Myocyte (in vitro differentiated cells): ENCODE measurements around the gene GSG1L. TPM values are rescaled to one million over a fixed set of nuclear protein-coding genes. Genes with fewer than 3 reads are reported as not detected.
A peak's percentile ranks its signal among the peaks of the same experiment; 100 is the strongest.

Experiments
- DNase-seq: peaks from one replicate; pipeline ENCODE4 v3.0.0-alpha.2; 2012; ENCODE audit warnings: low read depth
- total RNA-seq: library from RNA; depleted of rRNA; stranded (reverse); fragments of >200 nt; gene quantifications from 2 replicates; pipeline ENCODE4 v1.2.3, GENCODE V29; 2014

GSG1L gene
- total RNA-seq, 1 donor from 2014 or later = not detected

DNA sequence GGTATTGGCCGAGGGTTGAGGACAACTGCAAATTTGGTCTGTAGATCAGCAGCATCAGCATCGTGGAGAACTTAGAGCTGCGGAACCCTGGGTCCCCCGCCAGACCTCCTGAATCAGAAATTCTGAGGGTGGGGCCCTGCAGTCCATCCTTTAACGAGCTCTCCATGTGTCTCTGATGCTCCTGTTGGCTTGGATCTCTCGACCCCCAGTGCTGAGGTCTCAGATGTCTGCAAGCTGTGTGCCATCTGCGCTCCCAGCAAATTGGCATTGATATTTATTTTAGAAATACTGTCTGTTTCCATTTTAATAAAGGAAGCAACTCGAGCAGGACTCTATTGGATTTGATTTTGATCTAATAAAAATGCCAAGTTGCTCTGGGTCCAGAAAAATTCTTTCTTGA is 263.6 kb downstream of the GSG1L start:
- DNase-seq = no peak

GRCh38 chr16:27798241-27798640 is 265.3 kb downstream of the GSG1L start:
- no peak for DNase-seq

DNA sequence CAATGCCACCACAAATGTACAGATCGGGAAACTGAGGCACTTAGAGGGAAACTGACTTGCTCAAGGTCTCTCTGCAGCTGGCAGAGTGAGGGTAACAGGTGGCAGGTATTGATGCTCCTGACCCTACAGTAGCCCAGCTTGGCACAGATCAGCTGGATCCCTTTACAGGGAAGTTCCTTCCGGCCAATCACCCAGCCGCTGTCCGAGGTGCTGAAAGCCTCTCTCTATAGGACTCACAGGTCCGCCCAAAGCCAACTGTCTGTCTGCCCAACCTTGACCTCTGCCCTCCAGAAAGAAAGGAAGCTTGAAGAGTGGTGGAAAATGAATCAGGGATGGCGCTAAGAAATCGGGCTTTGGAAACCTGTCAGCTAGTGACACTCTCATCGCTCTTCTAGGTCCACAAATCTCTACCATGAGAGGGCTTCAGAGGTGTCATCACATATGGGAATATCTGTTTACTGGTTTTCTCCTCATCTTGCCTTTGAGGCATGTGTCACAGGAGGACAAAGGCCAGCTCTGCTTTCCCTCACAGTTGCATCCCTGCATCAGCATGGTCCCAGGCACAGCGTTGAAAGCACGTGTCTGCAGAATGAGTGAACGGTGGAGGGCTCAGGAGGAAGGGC is 267.4 kb downstream of the GSG1L start:
- DNase-seq = peak; percentile 67

- DNase-seq = no peak
Measured at GRCh38 chr16:27793249-27793622, 270.3 kb downstream of the GSG1L start.

DNA sequence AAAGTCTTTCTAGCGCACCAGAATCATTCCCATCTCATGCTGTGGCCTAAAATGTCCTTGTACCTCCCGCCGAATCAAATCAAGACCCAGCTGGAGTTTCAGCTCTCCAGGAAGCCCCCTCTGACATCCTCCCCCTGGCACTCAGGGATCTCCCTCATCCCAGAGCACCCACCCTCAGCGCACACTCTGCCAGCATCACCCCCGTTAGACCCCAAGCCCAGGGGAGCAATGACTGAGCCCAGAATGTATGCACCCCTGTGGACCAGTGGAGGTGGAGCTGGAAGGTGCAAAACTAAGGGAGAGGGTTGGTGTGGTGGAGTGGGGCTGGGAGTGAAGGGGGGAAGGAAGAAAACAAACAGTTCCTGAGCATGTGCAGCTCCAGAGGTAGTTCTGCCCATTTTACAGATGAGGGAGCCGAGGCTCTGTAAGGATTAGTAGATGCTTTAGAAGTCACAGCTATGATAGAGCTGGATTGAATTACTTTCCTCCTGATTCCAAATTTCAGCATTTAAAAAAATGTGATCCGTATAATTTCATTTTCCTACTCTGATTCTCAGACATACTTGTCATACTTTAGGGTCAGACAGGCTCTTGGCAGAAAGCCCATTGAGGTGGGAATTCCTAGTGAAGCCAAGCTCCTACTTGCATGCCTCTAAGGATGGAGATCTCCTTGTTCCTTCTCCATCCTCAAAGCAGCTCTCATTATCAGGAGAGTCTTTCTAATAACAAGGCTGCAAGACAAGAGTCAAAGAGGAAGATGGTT is 270.8 kb downstream of the GSG1L start:
- no peak for DNase-seq

GRCh38 chr16:27791404-27791719 is 272.2 kb downstream of the GSG1L start:
- no peak for DNase-seq

- DNase-seq = peak; percentile 19
Measured at GRCh38 chr16:27790546-27791403, 272.7 kb downstream of the GSG1L start.

DNA sequence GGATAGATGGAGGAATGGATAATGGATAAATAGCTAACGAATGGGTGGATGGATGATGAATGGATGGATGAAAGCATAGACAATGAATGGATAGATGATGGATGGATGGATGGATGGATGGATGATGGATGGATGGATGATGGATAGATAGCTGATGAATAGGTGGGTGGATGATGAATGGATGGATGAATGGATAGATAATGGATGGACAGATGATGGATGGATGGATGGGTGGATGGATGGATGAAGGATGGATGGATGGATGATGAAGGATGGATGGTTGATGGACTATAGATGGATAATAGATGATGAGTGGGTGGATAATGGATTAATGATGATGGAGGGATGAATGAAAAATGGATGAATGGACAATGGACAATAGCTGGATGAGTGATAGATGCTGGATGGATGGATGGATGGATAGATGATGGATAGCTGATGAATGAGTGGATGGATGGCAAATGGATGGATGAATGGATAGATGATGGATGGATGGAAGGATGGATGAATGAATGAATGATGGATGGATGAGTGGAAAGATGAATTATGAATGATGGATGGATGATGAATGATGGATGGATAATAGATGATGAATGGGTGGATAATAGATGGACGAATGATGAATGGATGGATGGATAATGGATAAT is 273.8 kb downstream of the GSG1L start:
- DNase-seq = no peak

GRCh38 chr16:27789150-27789549 is 274.4 kb downstream of the GSG1L start:
- DNase-seq = no peak

- no peak for DNase-seq
Measured at GRCh38 chr16:27787665-27788064, 275.8 kb downstream of the GSG1L start.

DNA sequence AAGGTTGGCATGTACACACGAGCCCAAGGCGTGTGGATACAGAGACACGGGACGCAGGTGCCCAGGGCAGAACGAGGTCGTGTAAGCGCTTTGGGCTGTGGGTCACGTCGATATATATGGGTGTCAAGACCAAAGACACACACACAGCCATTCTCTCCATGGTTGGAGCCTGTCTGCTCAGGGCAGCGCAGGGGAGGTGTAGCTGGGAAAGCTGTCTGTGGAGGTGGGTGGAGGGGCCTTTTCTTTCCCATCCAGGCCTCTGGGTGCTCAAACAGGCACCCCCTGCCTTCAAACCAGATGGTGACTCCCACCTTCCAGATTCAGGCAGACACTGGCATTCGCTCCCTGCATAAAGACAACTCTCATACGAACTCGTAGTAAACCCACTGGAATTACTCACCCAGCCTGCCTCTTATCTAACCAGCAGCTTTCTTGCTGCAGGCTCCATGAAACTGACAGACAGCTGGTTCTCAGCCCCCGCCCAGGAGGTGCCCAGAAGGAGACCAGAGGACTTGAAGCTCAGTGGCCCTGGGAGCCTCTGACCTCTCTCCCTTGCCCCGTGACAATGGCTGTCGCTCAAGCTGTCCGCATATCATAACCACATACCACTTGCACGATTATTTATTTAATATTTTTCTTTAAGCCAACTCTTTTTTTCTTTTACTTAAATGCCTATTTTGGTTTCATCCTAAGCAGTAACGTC is 276.4 kb downstream of the GSG1L start:
- no peak for DNase-seq

GRCh38 chr16:27786221-27786922 is 277.1 kb downstream of the GSG1L start:
- no peak for DNase-seq

GRCh38 chr16:27785307-27785678 is 278.2 kb downstream of the GSG1L start:
- no peak for DNase-seq

- DNase-seq = no peak
Measured at GRCh38 chr16:27784351-27785306, 278.9 kb downstream of the GSG1L start.

DNA sequence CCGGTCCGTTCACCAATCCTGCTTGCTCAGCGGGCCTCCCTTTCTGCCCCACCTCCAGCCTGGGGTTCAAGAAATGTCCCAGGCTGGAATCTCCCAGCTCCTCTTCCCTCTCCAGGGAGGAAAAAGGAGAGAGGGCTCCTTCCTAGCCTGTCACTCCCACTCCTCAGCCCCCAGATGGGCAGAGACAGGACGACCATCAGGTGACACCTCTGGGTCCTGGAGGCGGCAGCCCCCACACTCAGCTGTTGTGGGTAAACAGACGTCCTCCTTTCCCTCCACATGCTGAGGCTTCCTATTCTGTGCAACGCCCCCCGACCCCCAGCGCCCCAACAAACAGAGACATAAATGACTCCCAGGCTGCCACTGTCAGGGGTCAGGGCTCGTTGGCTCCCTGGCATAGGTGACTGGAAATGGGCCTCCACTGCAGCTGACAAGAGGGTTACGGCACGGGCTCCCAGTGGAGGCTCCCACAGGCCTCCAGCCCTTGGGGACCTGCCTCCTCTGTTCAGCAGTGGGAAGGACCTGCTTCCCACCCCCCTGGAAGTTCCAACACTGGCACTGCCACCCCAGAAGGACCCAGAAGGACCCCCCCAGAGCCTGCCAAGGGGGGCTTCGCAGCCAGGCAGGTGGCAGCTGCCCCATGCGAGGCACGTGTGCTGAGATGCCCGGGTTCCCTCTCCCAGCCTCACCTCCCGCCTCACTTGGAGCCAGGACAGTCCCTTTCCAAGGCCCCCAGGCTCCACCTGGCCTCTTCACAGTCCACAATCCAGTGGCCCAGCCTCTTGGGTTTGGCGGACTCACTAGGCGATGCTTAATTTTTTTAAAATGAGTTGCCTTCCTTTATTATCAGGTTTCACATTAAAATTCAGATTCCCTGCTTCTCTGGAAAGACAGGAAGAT is 281.3 kb downstream of the GSG1L start:
- no peak for DNase-seq

- DNase-seq = no peak
Measured at GRCh38 chr16:27781195-27781524, 282.4 kb downstream of the GSG1L start.

GRCh38 chr16:27780468-27781194 is 282.9 kb downstream of the GSG1L start:
- no peak for DNase-seq
